Measurements from ENCODE around the gene APOL5.

GRCh38 chr22:35761037-35761436 lies 43.4 kb downstream of the APOL5 start:
- no peak for TF ChIP-seq TAF1 (IDR thresholded peaks at IDR 0.05; ENCODE audit: borderline replicate concordance, low read depth, low read length)
- no peak for TF ChIP-seq POLR2A (IDR thresholded peaks at IDR 0.05; ENCODE audit: low read depth, low read length)
